ENCODE results near the gene GRPEL1.

- no peak for TF ChIP-seq CTCF (conservative IDR thresholded peaks at IDR 0.05)
- no peak for TF ChIP-seq EZH2 (IDR thresholded peaks at IDR 0.05; ENCODE audit: low read depth)
These were observed 42.7 kb downstream of the GRPEL1 start for GRCh38 chr4:7025040-7025602.
